Peyer's patch (tissue), 4 donors: ENCODE data around the gene CTDNEP1.

Experiments used
- POLR2A ChIP-seq, 2 donors: fragments of 450-650 bp; IDR thresholded peaks; one replicate each; pipeline ENCODE4 v1.5.1; 2017; ENCODE audit warnings: antibody characterized with exemption in 2 of 2, mild to moderate bottlenecking in 2 of 2, moderate library complexity in 2 of 2
- TF ChIP-seq, protein P1 (sequence below), 6 experiments: fragments of 450-650 bp in 4 of 6; fragments of 200-600 bp in 2 of 6; sonication (generic) in 1 of 6; IDR thresholded peaks; one replicate each; pipeline ENCODE4 v1.5.1; 2017 to 2019; ENCODE audit warnings: antibody characterized with exemption in 6 of 6, mild to moderate bottlenecking in 3 of 6, moderate library complexity in 1 of 6

DNA sequence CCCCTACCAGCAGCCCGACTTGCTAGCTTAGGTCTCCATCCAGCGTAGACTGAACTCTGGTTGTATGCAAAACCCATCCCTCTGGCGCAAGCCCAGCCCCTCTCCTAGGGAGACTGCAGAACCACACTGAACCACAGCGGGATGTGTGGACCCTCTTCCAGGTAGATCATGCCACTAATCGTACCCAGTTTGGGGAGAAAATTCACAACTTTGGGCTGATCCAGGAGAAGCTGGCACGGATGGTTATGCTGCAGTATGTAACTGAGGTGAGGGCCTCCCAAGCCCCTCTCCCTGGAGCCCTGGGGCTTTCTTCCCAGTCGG is 28.6 kb downstream of the CTDNEP1 start:
- TF ChIP-seq, protein P1, sequence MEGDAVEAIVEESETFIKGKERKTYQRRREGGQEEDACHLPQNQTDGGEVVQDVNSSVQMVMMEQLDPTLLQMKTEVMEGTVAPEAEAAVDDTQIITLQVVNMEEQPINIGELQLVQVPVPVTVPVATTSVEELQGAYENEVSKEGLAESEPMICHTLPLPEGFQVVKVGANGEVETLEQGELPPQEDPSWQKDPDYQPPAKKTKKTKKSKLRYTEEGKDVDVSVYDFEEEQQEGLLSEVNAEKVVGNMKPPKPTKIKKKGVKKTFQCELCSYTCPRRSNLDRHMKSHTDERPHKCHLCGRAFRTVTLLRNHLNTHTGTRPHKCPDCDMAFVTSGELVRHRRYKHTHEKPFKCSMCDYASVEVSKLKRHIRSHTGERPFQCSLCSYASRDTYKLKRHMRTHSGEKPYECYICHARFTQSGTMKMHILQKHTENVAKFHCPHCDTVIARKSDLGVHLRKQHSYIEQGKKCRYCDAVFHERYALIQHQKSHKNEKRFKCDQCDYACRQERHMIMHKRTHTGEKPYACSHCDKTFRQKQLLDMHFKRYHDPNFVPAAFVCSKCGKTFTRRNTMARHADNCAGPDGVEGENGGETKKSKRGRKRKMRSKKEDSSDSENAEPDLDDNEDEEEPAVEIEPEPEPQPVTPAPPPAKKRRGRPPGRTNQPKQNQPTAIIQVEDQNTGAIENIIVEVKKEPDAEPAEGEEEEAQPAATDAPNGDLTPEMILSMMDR (IDR thresholded peaks at IDR 0.05) = no peak
- no peak for TF ChIP-seq POLR2A (IDR thresholded peaks at IDR 0.05)
